OCI-LY3 (cell line): Measurements from ENCODE around the gene KLHDC9.

Experiments used
- EZH2phosphoT487 ChIP-seq: fragments of 200-600 bp; shearing (Covaris generic); IDR thresholded peaks from 2 replicates; pipeline ENCODE4 v1.6.1; 2018; ENCODE audit warnings: antibody characterized with exemption, mixed run types, low read depth
- TF ChIP-seq, protein P1 (sequence below): fragments of 200-600, 300-600 bp; sonication (generic); IDR thresholded peaks from 2 replicates; pipeline ENCODE4 v1.5.1; 2014; ENCODE audit warnings: antibody characterized with exemption, low read length, low read depth

DNA sequence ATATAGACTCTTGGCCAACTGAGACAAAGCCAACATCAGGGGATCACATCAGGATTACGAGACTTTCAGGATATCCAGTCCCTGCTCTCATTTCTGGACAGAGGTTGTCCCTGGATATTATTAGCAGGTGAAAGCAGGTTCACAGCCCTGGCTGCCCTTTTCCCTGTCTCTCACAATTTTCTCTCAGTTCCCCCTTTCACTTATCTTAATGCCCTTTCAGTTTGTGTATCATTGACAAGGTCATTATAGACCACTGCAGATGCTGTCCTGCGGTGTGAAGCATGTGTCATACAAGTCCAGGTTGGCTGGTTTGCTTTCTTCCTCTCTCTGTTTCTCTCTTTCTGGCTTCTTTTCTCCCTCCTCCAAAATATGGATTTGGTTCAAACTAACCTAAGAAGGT lies 2.1 kb upstream of the KLHDC9 start:
- TF ChIP-seq EZH2phosphoT487: no peak
- TF ChIP-seq, protein P1, sequence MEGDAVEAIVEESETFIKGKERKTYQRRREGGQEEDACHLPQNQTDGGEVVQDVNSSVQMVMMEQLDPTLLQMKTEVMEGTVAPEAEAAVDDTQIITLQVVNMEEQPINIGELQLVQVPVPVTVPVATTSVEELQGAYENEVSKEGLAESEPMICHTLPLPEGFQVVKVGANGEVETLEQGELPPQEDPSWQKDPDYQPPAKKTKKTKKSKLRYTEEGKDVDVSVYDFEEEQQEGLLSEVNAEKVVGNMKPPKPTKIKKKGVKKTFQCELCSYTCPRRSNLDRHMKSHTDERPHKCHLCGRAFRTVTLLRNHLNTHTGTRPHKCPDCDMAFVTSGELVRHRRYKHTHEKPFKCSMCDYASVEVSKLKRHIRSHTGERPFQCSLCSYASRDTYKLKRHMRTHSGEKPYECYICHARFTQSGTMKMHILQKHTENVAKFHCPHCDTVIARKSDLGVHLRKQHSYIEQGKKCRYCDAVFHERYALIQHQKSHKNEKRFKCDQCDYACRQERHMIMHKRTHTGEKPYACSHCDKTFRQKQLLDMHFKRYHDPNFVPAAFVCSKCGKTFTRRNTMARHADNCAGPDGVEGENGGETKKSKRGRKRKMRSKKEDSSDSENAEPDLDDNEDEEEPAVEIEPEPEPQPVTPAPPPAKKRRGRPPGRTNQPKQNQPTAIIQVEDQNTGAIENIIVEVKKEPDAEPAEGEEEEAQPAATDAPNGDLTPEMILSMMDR: no peak
